ENCODE data around the gene CERS3.
A peak's percentile ranks its signal among the peaks of the same experiment; 100 is the strongest.
"Not testable (repeated sequence)": the region's sequence is repeated elsewhere in the genome, so short reads cannot be mapped to it uniquely, and the experiment has no call there.

CERS3 gene

GRCh38 chr15:100464888-100465287, 63.9 kb downstream of the CERS3 start:
- no peak for DNase-seq
- ATAC-seq = peak; percentile 32

GRCh38 chr15:100464256-100464655, 64.5 kb downstream of the CERS3 start:
- no peak for ATAC-seq

GRCh38 chr15:100463515-100463914, 65.2 kb downstream of the CERS3 start:
- no peak for ATAC-seq
- DNase-seq = no peak

More at GRCh38 chr15:100464256-100464655, 64.5 kb downstream of the CERS3 start:
- DNase-seq = no peak

GRCh38 chr15:100461049-100461448, 67.7 kb downstream of the CERS3 start:
- ATAC-seq (no peak), DNase-seq (no peak)

GRCh38 chr15:100457201-100457600, 71.5 kb downstream of the CERS3 start:
- ATAC-seq (no peak), DNase-seq (no peak)

- no peak for DNase-seq
- ATAC-seq = no peak
Measured at GRCh38 chr15:100454148-100454547, 74.6 kb downstream of the CERS3 start.

- DNase-seq = no peak
- no peak for ATAC-seq
Measured at GRCh38 chr15:100448481-100448880, 80.3 kb downstream of the CERS3 start.

- not testable (repeated sequence) for DNase-seq, ATAC-seq
Measured at GRCh38 chr15:100441063-100441462, 87.7 kb downstream of the CERS3 start.

- DNase-seq (no peak), ATAC-seq (no peak)
Measured at GRCh38 chr15:100439514-100439913, 89.2 kb downstream of the CERS3 start.

GRCh38 chr15:100438570-100438969, 90.2 kb downstream of the CERS3 start:
- DNase-seq (peak; percentile 24), ATAC-seq (no peak)

GRCh38 chr15:100437261-100437660, 91.5 kb downstream of the CERS3 start:
- no peak for ATAC-seq
- DNase-seq = no peak

- DNase-seq (no peak), ATAC-seq (no peak)
Measured at GRCh38 chr15:100434561-100434960, 94.2 kb downstream of the CERS3 start.

- DNase-seq (no peak), ATAC-seq (no peak)
Measured at GRCh38 chr15:100434038-100434437, 94.7 kb downstream of the CERS3 start.

GRCh38 chr15:100433304-100433703, 95.4 kb downstream of the CERS3 start:
- ATAC-seq = peak; percentile 36
- no peak for DNase-seq

GRCh38 chr15:100430411-100430810, 98.3 kb downstream of the CERS3 start:
- DNase-seq (no peak), ATAC-seq (no peak)

- DNase-seq (no peak), ATAC-seq (no peak)
Measured at GRCh38 chr15:100429116-100429728, 99.5 kb downstream of the CERS3 start.

GRCh38 chr15:100426937-100427336, 101.8 kb downstream of the CERS3 start:
- ATAC-seq = no peak
- DNase-seq = no peak

- DNase-seq = no peak
- peak; percentile 46 for ATAC-seq
Measured at GRCh38 chr15:100405179-100405578, 123.6 kb downstream of the CERS3 start.

GRCh38 chr15:100400996-100401395, 127.8 kb downstream of the CERS3 start:
- no peak for DNase-seq
- no peak for ATAC-seq

- ATAC-seq = no peak
Measured at GRCh38 chr15:100394736-100395440, 133.9 kb downstream of the CERS3 start.

GRCh38 chr15:100393008-100393407, 135.7 kb downstream of the CERS3 start:
- no peak for DNase-seq
- ATAC-seq = no peak

More at GRCh38 chr15:100394736-100395440, 133.9 kb downstream of the CERS3 start:
- no peak for DNase-seq

GRCh38 chr15:100385300-100386050, 143.3 kb downstream of the CERS3 start:
- ATAC-seq (no peak), DNase-seq (no peak)

- ATAC-seq = no peak
- DNase-seq = no peak
Measured at GRCh38 chr15:100384108-100384410, 144.7 kb downstream of the CERS3 start.
